ENCODE results near the gene TELO2. TPM values are rescaled to one million over a fixed set of nuclear protein-coding genes. Genes with fewer than 3 reads are reported as not detected.

Gene TELO2
- total RNA-seq, 4 donors from 2014 or later, result 23.1 to 40.0 (median 34.1) TPM

DNA sequence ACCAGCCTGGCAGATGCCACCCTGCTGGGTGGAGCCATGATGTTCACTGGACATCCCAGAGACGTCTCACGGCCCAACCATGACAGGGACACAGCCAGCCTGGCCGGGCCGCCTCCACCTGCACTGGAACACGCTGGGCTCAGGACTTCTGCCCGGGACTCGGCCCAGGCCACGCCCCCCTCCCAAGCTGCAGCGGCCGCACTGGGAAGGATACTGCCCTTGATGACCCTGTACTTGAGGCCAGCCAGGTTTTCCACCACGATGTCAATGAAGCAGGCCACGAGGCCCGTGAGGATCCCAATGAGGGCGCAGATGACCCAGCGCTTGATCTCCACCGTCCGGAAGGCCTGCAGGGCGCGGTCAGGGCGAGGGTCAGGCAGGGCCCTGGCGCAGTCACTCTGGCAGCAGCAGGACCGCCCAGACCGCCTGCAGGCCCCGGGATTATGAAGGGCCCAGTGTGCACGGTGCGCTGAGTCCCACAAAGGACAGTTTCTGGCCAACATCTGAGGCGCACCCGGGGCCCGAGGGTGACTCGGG, 32.5 kb upstream of the TELO2 start:
- intact Hi-C loops (cut with DNase I; ENCODE audit: low total_unique reads), result loop anchor here (10.0 kb wide), 1 partner anchor 284 kb away; no protein-coding TSS in a partner anchor
- 81 to 90% methylated on average over 16 to 27 of the region's 30 CpGs for WGBS, 2 donors
- TF ChIP-seq, protein P1, sequence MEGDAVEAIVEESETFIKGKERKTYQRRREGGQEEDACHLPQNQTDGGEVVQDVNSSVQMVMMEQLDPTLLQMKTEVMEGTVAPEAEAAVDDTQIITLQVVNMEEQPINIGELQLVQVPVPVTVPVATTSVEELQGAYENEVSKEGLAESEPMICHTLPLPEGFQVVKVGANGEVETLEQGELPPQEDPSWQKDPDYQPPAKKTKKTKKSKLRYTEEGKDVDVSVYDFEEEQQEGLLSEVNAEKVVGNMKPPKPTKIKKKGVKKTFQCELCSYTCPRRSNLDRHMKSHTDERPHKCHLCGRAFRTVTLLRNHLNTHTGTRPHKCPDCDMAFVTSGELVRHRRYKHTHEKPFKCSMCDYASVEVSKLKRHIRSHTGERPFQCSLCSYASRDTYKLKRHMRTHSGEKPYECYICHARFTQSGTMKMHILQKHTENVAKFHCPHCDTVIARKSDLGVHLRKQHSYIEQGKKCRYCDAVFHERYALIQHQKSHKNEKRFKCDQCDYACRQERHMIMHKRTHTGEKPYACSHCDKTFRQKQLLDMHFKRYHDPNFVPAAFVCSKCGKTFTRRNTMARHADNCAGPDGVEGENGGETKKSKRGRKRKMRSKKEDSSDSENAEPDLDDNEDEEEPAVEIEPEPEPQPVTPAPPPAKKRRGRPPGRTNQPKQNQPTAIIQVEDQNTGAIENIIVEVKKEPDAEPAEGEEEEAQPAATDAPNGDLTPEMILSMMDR (IDR thresholded peaks at IDR 0.05), result no peak
- no peak for TF ChIP-seq POLR2A (IDR thresholded peaks at IDR 0.05)
- H3K4me3 ChIP-seq (ENCODE audit: low read depth, poor library complexity, severe bottlenecking), result no peak overlapping the region
- DNase-seq (ENCODE audit: low spot score in 2 of 2), result no peak

DNA sequence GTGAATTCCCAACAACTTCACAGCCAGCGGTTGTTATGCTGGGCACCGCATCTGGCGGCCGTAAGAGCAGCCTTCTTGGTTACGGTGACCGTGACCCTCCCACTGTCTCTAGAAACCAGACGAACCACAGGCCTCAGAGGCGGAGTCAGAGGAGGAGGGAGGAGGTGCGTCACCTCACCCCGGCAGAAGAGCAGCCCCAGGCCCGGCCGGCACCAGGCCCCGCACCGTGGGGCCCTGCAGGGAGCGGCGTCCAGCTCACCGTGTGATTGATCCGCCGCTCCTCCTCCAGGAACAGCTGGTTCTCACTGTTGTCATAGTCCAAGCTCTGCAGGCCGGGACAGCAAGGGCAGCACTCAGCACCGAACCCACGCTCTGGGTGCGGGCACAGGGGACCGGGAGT, 32.0 kb upstream of the TELO2 start:
- WGBS, 2 donors, result 77 to 89% methylated on average over 23 to 24 of the region's 24 CpGs
- TF ChIP-seq POLR2A (IDR thresholded peaks at IDR 0.05), result no peak
- TF ChIP-seq, protein P1 (IDR thresholded peaks at IDR 0.05), result no peak
- DNase-seq (ENCODE audit: low spot score in 2 of 2), result no peak
- H3K4me3 ChIP-seq (ENCODE audit: low read depth, poor library complexity, severe bottlenecking), result no peak overlapping the region
- intact Hi-C loops (cut with DNase I; ENCODE audit: low total_unique reads), result loop anchor here (10.0 kb wide), 1 partner anchor 284 kb away; no protein-coding TSS in a partner anchor

DNA sequence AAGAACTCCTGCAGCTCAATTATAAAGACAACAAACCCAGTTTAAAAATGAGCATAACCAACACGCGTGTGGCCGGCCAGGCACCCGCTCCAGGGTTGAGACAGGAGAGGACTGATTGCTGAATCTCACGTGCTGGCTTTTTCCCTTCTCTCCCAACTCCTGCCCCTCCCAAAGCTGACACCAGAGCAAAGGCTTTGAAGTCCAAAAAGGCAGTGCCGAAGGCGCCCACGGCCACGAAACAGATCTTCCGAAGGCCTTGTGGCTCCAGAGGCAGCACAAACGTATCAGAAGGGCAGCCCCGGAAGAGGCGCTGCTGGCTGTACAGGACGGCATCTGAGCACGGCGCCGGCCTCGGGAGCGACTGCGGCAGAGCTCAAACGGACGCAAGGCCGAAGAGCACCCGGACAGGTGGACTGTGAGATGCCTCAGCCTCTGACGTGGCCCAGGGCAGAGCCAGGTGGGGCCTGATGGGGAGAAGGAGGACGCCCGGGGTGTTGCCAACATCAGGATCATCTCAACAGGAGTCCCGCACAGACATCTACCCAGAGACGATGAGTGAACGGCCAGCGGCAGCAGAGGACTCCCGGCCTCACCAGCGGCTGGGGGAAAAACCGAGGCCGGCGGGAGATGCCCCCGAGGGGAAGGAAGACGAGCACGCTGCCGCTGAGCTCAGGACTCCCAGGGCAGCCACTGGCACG, 28.8 kb upstream of the TELO2 start:
- intact Hi-C loops (cut with DNase I; ENCODE audit: low total_unique reads), result loop anchor here (10.0 kb wide), 1 partner anchor 280 kb away; no protein-coding TSS in a partner anchor
- WGBS, 2 donors, result 85 to 89% methylated on average over 38 to 41 of the region's 41 CpGs
- DNase-seq (ENCODE audit: low spot score in 2 of 2), result no peak
- TF ChIP-seq, protein P1 (IDR thresholded peaks at IDR 0.05), result no peak
- no peak for TF ChIP-seq POLR2A (IDR thresholded peaks at IDR 0.05)
- no peak overlapping the region for H3K4me3 ChIP-seq (ENCODE audit: low read depth, poor library complexity, severe bottlenecking)

DNA sequence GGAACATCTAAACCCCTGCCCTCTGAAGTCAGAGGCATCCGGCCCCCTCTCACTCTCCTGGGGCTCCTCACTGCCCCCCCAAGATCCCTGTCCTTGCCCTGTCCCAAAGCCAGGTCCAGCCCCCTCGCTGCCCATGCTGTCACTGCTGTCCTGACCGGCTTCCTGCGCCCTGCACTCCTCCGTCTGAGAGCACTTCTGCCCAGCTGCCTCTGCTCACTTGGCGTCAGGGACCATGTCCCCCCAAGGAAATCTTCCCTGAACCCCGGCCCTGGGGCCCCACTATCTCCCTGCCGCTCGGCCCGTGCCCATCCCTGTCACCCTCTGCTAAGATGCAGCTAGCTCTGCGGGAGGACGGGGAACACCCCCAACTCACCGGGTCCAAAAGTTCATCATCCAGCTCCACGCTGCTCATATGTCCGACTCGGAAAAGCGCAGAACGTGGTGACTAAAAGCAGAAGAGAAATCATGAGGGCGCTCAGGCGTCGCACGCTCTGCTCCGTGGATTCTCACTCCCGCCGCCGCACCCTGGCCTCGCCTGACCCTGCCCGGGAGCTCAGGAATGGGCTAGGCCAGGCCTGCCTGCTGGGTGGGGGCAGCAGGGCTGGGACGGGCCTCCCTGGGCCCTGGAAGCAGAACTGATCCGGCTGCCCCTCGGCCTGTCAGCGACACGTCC, 28.1 kb upstream of the TELO2 start:
- H3K4me3 ChIP-seq (ENCODE audit: low read depth, poor library complexity, severe bottlenecking), result no peak overlapping the region
- intact Hi-C loops (cut with DNase I; ENCODE audit: low total_unique reads), result loop anchor here (10.0 kb wide), 1 partner anchor 280 kb away; no protein-coding TSS in a partner anchor
- 87 to 90% methylated on average over 27 to 29 of the region's 33 CpGs for WGBS, 2 donors
- no peak for TF ChIP-seq POLR2A (IDR thresholded peaks at IDR 0.05)
- TF ChIP-seq, protein P1 (IDR thresholded peaks at IDR 0.05), result no peak
- no peak for DNase-seq (ENCODE audit: low spot score in 2 of 2)

DNA sequence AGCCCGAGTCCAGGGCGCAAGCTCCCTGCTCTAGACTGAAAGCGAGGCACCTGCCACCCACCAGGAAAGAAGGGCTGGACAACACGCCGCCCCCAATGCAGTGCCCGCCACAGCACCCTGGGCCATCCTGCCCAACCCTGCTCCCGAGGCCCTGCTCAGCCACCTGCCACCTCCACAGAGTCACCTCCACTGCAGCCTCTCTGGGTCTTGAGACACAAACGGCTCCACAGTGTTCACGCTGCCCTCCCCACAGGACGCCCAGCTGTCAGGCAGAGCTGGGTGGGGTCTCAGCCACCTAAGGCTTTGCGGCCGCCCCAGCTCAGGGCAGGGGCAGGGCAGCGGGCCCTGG, 27.6 kb upstream of the TELO2 start:
- TF ChIP-seq, protein P1 (IDR thresholded peaks at IDR 0.05), result no peak
- no peak overlapping the region for H3K4me3 ChIP-seq (ENCODE audit: low read depth, poor library complexity, severe bottlenecking)
- intact Hi-C loops (cut with DNase I; ENCODE audit: low total_unique reads), result loop anchor here (10.0 kb wide), 1 partner anchor 279 kb away; no protein-coding TSS in a partner anchor
- no peak for DNase-seq (ENCODE audit: low spot score in 2 of 2)
- 90 to 96% methylated on average over 10 of the region's 13 CpGs for WGBS, 2 donors

Measured in lower leg skin (tissue), 4 donors.